GM21360 (cell line): ENCODE results near the gene JPH3.
"Not testable (repeated sequence)": the region's sequence is repeated elsewhere in the genome, so short reads cannot be mapped to it uniquely, and the experiment has no call there.

Source experiments
- ATAC-seq: cut with Tn5 transposase; IDR thresholded peaks from one replicate; pipeline ENCODE4 v1.9.1; 2021; ENCODE audit warnings: mild to moderate bottlenecking, moderate library complexity; ENCODE audit not compliant: unreplicated experiment

The JPH3 gene

DNA sequence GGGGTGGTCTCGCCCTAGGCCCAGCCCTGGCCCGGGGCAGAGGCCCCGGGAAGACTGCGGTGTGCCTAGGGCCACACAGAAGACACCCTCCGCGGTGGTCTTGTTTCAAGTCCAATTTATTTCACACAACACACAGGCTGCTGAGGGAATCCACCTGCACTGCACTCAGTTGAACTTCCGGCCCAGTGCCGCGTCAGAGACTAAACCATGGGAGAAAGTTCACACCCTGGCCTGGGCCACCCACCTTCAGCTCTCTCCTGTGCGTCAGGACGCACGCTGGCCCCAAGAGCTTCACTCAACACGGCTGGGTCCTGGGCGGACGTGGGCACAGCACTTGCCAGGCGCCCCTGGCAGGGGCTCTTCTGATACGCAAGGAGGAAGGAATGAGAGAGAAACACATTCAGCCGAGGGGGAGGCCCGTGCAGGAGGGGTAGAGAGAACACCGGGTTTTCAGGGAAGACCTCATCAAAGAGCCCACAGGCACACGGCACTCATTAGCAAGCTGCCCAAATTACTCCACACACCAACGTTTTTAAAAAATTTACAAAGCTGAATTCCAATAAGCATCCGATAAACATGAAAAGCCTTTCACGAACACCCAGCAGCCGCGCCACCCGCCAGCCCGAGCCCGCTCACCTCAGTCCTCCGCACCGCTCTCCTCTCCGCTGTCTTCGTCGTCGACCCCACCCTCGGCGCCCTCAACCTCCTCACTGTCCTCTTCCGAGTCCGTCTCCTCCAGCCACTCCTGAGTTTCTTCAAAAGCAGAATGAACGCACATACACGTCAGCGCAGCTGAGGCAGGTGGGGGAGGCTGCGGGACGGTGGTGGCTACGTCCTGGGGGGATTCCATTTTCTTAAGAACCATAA is 105.6 kb downstream of the JPH3 start:
- ATAC-seq: no peak

DNA sequence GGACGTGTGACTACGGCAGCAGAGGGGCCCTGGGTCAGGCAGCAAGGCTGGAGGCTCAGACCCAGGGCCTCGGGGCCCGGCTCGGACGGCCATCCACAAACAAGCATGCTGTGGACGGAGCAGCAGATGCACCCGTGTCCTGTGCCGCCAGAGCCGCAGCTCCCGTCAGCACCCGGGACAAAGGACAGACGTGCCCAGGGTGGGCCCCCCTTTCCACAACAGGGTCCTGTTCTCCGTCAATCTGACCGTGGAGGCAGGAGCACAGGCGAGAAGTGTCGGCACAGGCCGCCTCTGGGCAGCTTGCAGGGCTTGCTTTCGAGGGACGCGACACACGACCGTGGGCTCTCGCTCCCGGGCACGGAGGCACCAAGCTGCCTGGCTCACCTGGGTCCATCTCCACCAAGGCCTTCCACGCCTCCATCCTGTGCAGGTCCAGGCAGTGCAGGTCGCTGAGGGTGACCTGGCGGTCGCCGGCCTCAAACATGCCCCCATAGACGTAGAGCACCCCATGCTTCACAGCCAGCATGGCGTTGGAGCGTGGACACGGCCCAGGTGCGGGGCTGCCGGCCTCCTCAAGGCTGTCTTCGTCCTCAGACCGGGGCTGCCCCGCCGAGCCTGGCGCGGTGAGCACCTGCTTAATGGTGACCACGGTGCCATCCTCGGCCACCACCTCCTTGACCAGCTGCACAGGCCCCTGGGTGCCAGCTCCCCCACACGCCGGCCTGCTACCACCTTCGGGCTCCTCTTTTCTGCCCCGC is 106.8 kb downstream of the JPH3 start:
- no peak for ATAC-seq

DNA sequence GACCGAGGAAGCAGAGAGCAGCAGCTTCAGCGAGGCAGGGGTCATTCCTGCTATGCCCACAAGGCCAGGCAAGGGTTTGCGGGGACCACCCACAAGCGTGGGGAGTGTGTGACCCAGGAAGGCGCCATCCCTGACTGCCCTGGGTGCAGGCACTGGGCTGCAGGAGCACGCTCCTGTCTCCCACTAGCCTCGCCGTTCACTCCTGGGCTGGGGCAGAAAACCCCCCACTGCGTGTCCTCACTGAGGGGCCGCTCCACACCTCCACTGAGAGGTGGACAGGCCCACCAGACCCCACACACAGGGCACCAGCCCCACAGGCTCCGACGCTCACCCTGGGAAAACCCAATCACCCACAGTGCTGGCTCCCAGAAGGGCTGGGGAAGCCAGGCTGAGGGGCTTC is 107.4 kb downstream of the JPH3 start:
- ATAC-seq: no peak

DNA sequence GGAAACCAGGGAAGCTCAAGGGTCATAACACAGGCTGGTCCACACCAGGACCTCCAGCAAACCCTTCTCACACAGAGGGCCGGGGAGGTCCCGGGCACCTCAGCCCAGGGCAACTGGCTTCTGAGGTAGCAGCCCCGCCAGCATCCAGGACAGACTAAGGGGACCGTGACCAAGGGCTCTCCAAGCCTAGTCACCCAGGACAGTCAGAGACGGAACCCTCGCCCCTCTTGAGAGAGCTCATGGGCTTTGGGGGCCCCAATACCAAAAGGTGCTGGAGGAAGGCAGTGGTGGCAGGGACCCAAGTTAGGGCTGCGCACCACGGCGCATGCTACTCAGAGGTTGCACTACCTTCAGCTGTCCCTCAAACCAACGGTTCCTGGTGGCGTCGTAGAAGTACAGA is 108.6 kb downstream of the JPH3 start:
- no peak for ATAC-seq

DNA sequence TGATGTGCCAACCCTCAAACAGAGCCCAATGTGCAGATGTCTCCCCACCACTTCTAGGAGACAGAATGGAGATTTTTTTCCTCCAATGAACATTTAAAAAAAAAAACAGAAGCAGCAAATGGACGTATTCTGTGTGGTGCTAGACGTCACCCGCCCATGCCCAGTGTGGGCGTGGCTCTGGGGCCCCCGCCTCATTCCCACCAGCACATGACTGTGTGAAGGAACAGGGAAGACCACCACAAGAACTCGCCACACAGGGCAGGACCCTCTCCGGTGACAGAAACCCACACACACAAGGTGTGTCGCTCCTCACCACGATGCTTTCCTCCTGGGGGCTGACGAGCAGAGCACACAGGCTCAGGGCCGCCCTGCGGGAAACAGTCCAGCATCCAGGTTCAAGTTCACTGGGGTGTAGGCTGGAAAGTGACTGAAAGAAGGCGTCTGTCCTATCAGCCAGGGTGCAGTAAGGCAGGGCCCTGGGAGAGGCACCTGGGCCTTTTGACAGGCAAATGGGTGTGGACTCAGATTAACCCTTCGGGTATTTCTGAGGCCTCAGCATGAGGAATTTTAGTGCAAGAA is 110.0 kb downstream of the JPH3 start:
- ATAC-seq: no peak

DNA sequence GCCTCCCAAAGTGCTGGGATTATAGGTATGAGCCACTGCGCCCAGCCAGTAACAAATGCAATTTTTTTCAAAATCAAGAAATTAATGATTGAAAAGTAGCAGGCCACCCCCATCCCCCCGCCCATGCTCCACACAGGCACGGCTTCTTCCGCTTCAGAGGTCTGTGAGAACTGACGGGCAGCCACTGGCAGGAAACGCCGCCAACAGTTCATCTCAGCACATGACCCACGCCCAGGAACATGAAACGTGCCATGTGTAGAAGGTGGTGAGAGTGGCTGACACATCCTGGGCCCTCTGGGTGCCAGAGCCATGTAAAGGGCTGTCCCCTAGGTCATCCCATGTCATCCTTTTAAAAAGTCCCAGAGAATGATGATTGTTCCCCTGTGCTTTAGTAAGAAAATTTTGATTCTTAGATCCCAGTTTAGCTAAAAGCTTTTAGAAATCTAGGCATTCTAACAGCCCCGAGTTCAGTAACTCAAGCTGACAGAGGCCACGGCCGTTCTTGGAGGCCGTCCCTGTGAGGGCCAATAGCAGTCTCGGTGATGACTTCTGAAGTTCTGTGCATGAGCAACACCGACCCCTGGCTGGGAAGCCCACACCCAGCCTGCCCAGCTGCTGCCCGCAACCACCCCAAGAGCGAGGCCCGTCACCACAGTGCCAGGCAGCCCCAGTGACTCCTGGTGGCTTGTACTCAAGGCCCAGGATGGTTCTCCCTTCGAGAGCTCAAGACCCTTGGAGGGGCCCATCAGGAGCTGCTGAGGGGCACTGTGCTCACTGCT is 111.3 kb downstream of the JPH3 start:
- no peak for ATAC-seq

DNA sequence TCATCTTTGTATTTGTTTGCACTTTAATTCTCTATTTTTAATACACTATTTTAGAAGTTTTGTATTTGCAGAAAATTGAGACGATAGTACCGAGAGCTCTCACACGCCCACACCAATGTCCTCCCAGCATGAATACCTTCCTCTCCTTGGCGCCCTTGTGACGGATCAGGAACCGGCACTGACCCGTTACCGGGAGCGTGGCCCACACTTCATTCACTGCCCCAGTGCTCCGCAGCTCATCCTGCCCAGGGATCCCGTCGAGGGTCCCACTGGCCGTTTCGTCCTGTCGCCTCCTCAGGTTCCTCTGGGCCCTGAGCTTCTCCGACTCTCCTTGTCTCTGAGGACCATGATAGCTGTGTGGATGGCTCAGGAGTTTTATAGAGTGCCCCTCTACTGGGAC is 112.9 kb downstream of the JPH3 start:
- ATAC-seq: no peak

DNA sequence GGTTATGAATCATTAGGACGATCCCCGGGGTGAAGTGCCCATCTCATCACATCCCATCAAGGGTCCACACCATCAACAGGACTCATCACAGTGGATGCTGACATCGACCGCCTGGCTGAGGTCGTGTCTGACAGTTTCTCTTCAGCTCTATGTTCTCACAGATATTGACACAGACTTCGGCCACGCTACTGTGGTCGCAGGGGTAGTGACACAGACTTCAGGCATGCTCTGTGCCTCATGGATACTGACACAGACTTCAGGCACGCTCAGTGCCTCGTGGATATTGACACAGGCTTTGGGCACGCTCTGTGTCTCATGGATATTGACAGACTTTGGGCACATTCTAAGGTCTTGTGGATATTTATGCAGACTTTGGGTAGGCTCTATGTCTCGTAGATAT is 113.3 kb downstream of the JPH3 start:
- ATAC-seq: no peak

DNA sequence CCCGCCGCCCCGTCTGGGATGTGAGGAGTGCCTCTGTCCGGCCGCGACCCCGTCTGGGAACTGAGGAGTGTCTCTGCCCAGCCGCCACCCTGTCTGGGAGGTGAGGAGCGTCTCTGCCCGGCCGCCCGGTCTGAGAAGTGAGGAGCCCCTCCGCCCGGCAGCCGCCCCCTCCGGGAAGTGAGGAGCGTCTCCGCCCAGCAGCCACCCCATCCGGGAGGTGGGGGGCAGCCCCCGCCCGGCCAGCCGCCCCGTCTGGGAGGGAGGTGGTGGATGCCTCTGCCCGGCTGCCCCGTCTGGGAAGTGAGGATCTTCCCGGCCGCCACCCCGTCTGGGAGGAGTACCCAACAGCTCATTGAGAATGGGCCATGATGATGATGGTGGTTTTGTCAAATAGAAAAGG is 116.5 kb downstream of the JPH3 start:
- ATAC-seq: not testable (repeated sequence)

DNA sequence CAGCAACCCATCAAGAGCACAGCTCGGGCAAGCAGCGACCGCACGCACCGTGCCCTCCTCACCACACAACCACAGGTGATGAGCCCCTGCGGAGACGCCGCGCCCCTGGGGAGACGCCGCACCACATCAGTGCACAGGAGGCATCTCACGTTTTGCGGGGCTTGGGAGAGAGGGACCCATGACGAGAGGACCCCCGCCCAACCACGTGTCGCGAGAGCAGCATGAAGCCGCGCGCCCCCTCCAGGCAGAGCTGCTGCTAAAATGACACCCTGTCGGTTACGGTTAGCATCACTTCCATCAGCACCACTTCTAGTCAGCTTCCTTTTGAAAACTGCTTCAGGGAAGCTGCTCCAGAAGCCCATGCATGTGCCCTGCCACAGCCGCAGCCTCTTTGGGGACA is 118.1 kb downstream of the JPH3 start:
- no peak for ATAC-seq

DNA sequence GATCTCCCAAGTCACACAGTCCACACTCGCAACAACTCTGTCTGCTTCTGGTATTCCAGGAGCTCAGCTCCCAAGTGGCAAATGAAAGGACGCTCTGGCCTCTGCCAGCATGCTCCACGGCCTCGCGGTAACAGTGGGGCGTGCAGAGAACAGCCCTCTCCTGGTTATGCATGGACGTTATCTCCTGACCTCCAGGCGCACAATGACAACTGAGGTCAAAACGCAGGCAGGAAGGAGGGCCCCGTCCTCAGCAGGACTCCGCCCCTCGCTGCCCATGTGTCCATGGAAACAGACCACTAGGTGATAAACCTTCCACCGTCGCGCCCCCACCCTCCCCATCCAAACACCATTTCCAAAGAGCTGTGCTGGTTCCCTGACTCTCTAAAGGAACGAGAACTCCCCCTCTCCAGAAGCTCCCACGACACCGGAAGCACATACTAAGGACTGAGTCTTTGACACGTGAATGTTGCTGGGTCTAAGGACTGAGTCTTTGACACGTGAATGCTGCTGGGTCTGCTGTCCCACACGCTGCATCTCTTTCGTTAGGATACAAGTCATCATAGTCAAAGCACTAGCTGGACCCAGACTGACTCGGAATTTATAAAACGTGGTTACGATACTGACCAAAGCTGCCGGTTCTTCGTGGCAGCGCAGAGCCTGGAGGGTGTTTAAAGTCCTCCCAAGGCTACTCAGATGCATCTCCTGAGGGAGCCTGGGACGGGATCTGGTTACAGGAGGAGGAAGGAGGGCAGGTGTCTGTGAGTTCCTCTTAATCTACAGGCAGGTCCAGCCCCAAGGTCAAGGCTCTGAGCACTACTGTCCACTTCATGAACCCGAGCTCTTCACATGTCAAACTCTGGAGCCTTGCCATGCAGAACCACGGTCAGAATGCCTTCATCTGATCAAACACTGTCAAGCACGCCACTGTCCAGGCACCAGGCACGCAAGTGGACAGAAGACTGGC is 119.6 kb downstream of the JPH3 start:
- ATAC-seq: no peak

DNA sequence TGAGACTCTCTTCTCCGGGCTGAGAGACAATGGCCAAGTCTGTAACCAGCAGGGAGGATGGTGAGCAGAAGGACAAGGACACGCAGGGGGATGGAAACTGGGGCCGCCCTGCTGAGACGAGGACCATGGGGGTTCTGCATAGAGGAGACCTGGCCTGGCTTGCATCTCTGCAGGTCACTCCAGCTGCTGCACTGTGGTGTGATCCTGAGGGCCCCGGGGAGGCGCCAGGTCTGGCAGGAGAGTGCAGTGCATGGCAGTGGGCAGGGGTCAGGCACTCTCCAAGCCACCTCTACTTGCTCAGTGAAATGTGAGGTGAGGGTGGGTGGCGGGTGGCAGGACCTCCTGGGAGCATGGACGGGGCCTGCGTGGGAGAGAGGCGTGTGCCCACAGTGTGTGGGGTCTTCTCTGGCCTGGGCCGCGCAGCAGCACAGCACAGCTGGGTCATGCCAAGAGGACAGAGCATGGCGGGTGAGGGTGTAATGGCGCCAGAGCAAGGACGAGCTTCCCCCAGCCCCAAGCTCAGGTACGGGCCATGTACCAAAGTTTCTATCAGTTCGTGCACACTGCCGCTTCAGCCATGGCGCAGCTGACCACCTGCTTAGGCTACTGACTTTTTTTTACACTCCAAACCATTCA is 120.4 kb downstream of the JPH3 start:
- ATAC-seq: no peak

DNA sequence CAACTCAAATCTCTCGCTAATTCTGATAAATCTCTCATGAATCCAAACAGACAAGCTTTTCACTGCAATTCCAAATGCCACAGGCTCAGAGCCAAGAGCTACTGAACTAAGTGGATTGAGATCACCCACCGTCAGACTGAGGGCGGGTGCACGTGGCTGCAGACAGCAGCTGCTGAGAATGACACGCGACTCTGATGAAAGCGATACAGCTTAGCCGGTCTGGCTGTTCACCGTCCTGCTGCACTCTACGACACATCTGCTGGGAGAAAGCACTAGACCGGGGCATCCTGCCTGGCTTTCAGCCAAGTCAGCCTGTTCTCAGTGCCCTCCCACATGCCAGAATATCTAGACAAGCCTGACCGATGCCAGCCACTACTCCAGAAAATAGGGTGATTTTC is 120.9 kb downstream of the JPH3 start:
- ATAC-seq: no peak

DNA sequence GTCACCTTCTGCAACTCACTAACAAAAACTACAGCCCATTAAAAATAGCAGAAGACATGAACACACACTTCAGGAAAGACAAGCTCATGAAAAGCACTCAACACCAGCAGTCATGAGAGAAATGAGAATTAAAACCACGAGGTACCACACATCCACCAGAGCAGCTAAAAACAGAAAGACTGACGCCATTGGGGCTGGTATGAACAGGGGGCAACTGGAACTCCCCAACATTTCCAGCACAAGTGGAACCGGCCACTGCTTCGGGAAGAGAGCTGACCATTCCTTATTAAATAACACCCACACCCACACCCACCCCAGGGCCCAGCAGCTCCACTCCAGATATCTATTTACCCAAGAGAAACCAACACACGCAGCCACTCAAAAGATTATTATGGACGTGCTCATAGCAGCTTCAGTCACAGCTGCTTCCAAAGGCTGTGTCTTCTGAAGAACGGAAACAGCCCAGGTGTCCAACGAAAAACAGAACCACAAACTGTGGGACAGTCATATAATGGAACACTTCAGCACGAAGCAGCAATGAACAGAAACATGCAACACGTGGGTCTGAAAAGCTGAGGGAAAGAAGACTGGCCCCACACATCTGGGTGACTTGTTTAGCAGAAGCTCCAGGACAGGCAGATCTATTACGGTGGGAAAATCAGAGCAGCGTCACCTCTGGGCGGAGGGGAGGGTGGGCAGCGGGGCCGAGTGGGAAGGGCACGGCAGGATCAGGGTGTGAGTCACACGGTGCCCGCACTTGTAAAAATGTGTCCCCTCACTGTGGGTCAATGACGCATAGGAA is 122.4 kb downstream of the JPH3 start:
- no peak for ATAC-seq

DNA sequence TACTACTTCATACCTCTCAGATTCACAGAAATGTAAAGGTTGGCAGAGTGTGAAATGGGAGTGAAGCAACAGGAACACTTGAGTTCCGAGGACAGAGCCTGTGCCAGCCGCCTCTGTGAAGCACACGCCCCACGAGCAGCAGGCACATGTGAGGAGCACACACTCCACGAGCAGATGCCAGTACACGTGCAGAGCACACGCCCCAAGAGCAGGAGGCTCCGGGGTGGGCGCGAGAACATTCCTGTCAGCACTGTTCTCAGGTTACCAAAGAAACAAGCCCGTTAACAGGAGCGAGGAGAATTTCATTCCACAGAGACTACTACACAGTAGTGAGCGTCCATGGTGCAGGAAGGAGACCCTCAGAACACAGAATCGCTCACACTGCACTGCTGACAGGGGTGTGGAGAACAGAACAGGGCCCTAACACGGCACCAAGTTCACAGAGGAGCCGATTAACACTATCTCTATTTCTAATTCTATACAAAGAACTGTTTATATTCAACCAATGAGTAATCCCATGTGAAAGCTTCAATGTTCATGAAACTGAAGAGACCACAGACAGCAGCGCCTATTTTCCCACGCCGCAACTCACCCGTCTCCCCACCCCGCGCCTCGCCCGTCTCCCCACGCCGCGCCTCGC is 123.4 kb downstream of the JPH3 start:
- ATAC-seq: no peak

DNA sequence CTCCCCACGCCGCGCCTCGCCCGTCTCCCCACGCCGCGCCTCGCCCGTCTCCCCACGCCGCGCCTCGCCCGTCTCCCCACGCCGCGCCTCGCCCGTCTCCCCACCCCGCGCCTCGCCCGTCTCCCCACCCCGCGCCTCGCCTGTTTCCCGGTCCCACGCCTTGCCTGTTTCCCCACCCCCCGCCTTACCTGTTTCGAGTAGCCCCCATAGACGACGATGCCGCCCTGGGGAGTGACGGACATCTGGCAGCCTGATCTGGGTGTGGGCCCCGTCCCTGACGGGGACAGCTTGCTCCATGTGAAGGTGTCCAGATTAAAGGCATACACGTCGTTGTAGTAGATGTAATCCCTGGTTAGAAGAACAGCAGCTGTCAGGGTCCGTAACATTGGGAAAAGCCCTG is 124.3 kb downstream of the JPH3 start:
- ATAC-seq: not testable (repeated sequence)

DNA sequence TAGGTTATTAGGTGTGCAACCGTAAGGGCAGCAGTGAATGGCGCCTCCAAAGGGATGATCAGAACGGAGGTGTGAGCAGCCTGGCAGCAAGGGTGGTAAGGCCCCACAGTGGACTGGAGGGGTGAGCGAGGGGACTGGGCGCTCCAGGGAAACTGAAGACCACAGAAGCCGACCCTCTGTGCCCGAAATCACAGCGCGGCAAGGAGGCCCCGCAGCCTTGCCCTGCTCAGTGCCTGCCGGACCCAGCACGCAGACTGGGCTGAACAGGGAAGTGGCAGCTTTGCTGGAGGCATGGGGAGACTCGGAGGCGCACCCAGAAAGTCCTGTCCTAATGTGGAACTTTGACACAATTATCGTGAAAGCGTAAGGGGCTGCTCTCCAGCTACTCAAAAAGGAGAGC is 125.0 kb downstream of the JPH3 start:
- ATAC-seq: no peak

DNA sequence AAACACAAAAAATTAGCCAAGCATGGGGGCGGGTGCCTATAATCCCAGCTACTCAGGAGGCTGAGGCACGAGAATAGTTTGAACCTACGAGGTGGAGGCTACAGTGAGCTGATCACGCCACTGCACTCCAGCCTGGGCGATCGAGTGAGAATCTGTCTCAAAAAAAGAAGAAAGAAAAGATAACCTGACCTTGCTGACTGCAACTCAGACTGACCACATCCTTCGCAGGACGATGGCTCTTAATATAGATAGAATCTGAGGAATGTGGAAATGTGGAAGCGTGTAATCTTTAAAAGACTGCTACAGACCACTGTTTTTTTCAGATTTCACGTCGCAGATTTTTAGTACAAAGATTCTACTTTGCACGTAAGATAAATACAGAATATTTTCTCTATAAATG is 125.7 kb downstream of the JPH3 start:
- ATAC-seq: no peak
